MM.1S (cell line): Measurements from ENCODE around the gene LRRC71.

Experiments
- DNase-seq: peaks from one replicate; pipeline ENCODE4 v3.0.0-alpha.2; 2015
- H2AFZ ChIP-seq: fragments of 300-600 bp; sonication (generic); 2 replicates; pipeline ENCODE4 v1.6.0; 2016; ENCODE audit warnings: antibody characterized with exemption, low read length
- H3F3A ChIP-seq: fragments of 300-600 bp; sonication (generic); 2 replicates; pipeline ENCODE4 v1.6.1; 2016; ENCODE audit warnings: mild to moderate bottlenecking, antibody characterized with exemption, low read length, moderate library complexity, mixed read lengths; ENCODE audit not compliant: insufficient read depth
- H3K27ac ChIP-seq: fragments of 300-600 bp; sonication (generic); 2 replicates; pipeline ENCODE4 v1.5.1; 2016; ENCODE audit warnings: mild to moderate bottlenecking, low read length
- H3K27me3 ChIP-seq: fragments of 300-600 bp; sonication (generic); replicated peaks from 2 replicates; pipeline ENCODE4 v1.6.0; 2016; ENCODE audit warnings: low read length; ENCODE audit not compliant: insufficient read depth
- H3K36me3 ChIP-seq: fragments of 300-600 bp; sonication (generic); replicated peaks from 2 replicates; pipeline ENCODE4 v1.6.1; 2016; ENCODE audit warnings: mild to moderate bottlenecking, low read length, mixed read lengths; ENCODE audit not compliant: insufficient read depth
- H3K4me1 ChIP-seq: fragments of 300-600 bp; sonication (generic); 2 replicates; pipeline ENCODE4 v1.6.1; 2016; ENCODE audit warnings: low read length, mixed read lengths
- H3K4me2 ChIP-seq: fragments of 300-600 bp; sonication (generic); 2 replicates; pipeline ENCODE4 v1.6.0; 2016; ENCODE audit warnings: low read depth, low read length
- H3K4me3 ChIP-seq: fragments of 300-600 bp; sonication (generic); 2 replicates; pipeline ENCODE4 v1.5.1; 2016; ENCODE audit warnings: low read length, mixed read lengths
- H3K79me2 ChIP-seq: fragments of 300-600 bp; sonication (generic); 2 replicates; pipeline ENCODE4 v1.6.1; 2016; ENCODE audit warnings: mixed run types, low read length, mixed read lengths
- H3K9ac ChIP-seq: fragments of 300-600 bp; sonication (generic); 2 replicates; pipeline ENCODE4 v1.6.1; 2016; ENCODE audit warnings: low read length, mixed read lengths
- H3K9me2 ChIP-seq: fragments of 300-600 bp; sonication (generic); replicated peaks from 2 replicates; pipeline ENCODE4 v1.6.1; 2016; ENCODE audit warnings: mild to moderate bottlenecking, low read length, mixed read lengths; ENCODE audit not compliant: insufficient read depth
- H3K9me3 ChIP-seq: fragments of 300-600 bp; sonication (generic); replicated peaks from 2 replicates; pipeline ENCODE4 v1.6.1; 2016; ENCODE audit warnings: mild to moderate bottlenecking, low read length, mixed read lengths; ENCODE audit not compliant: insufficient read depth
- H4K20me1 ChIP-seq: fragments of 300-600 bp; sonication (generic); 2 replicates; pipeline ENCODE4 v1.6.1; 2016; ENCODE audit warnings: mild to moderate bottlenecking, low read length, moderate library complexity, mixed read lengths; ENCODE audit not compliant: insufficient read depth
- EZH2 ChIP-seq: fragments of 300-600 bp; sonication (generic); optimal IDR thresholded peaks from 2 replicates; pipeline ENCODE3; 2017; ENCODE audit warnings: low read depth, mild to moderate bottlenecking, antibody characterized with exemption, low read length, mixed read lengths
- EZH2phosphoT487 ChIP-seq: fragments of 300-600 bp; sonication (generic); IDR thresholded peaks from 2 replicates; pipeline ENCODE4 v1.6.1; 2018; ENCODE audit warnings: antibody characterized with exemption, low read length
- TF ChIP-seq, protein P1 (sequence below): fragments of 300-600 bp; sonication (generic); IDR thresholded peaks from 2 replicates; pipeline ENCODE4 v1.5.1; 2016; ENCODE audit warnings: antibody characterized with exemption, low read length, mixed read lengths

LRRC71 gene

DNA sequence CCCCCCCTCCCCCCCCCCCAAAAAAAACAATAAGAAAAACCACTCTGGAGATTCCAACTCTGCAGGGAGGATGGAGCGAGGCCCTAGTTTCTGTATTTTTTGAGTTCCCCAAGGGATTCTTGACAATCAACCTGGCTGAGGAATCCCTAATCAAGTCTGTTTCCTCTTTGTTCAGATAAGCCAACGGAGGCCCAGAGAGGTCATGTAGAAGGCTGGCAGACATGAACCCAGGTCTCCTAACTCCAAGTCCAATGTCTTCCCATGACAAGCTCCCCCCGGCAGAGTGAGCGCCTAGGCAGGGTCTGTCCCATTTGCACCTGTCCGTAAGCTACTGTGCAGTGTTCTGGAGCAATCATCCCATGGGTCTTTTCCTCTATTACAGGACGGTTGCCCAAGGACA lies 39.5 kb downstream of the LRRC71 start:
- peaks cover 31% of the 10 kb centered on the region for H3K4me1 ChIP-seq
- no peaks in the 10 kb centered on the region for H3K79me2 ChIP-seq
- no peak overlapping the region for H2AFZ ChIP-seq
- DNase-seq = no peak
- H3K9me3 ChIP-seq = no peaks in the 10 kb centered on the region
- H3F3A ChIP-seq = peaks cover 17% of the 10 kb centered on the region
- H3K27ac ChIP-seq = no peak overlapping the region
- H3K9ac ChIP-seq = no peak overlapping the region
- no peaks in the 10 kb centered on the region for H3K9me2 ChIP-seq
- no peak overlapping the region for H3K4me3 ChIP-seq
- no peaks in the 10 kb centered on the region for H3K27me3 ChIP-seq
- H3K4me2 ChIP-seq = no peak overlapping the region
- no peaks in the 10 kb centered on the region for H3K36me3 ChIP-seq
- no peaks in the 10 kb centered on the region for H4K20me1 ChIP-seq
- no peak for TF ChIP-seq EZH2phosphoT487

DNA sequence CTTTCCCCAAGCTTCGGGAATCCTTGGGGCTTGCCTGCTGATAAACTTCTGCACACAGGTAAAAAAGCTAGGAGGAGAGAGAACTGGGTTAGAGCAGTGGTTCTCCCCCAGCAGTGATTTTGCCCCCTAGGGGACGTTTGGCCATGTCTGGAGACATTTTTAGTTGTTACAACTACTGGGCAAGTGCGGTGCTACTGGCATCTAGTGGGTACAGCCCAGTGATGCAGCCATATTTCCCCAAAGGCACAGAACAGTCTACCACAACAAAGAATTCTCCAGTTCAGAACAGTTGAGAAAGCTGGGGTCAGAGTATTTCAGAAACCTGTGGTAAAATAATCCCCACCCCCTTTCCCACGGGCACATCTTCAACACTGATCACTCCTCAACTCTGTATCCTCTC lies 41.3 kb downstream of the LRRC71 start:
- no peaks in the 10 kb centered on the region for H3K27me3 ChIP-seq
- H4K20me1 ChIP-seq = no peaks in the 10 kb centered on the region
- no peaks in the 10 kb centered on the region for H3K79me2 ChIP-seq
- no peak overlapping the region for H3K4me2 ChIP-seq
- no peak overlapping the region for H3K9ac ChIP-seq
- TF ChIP-seq EZH2 (no peak), EZH2phosphoT487 (no peak)
- TF ChIP-seq, protein P1, sequence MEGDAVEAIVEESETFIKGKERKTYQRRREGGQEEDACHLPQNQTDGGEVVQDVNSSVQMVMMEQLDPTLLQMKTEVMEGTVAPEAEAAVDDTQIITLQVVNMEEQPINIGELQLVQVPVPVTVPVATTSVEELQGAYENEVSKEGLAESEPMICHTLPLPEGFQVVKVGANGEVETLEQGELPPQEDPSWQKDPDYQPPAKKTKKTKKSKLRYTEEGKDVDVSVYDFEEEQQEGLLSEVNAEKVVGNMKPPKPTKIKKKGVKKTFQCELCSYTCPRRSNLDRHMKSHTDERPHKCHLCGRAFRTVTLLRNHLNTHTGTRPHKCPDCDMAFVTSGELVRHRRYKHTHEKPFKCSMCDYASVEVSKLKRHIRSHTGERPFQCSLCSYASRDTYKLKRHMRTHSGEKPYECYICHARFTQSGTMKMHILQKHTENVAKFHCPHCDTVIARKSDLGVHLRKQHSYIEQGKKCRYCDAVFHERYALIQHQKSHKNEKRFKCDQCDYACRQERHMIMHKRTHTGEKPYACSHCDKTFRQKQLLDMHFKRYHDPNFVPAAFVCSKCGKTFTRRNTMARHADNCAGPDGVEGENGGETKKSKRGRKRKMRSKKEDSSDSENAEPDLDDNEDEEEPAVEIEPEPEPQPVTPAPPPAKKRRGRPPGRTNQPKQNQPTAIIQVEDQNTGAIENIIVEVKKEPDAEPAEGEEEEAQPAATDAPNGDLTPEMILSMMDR = peak; percentile 55
- no peaks in the 10 kb centered on the region for H3K9me3 ChIP-seq
- H2AFZ ChIP-seq = no peak overlapping the region
- no peak overlapping the region for H3K4me3 ChIP-seq
- H3K9me2 ChIP-seq = no peaks in the 10 kb centered on the region
- H3K27ac ChIP-seq = no peak overlapping the region
- H3F3A ChIP-seq = peaks cover 17% of the 10 kb centered on the region
- DNase-seq = peak; percentile 47
- no peaks in the 10 kb centered on the region for H3K36me3 ChIP-seq
- H3K4me1 ChIP-seq = peaks cover 31% of the 10 kb centered on the region

- Histone ChIP-seq H3K4me3 (no peak overlapping the region), H3K4me1 (peaks cover 20% of the 10 kb centered on the region), H3K9me2 (no peaks in the 10 kb centered on the region), H3K79me2 (no peaks in the 10 kb centered on the region), H4K20me1 (no peaks in the 10 kb centered on the region), H3K9me3 (no peaks in the 10 kb centered on the region), H3K4me2 (no peak overlapping the region; the same call in 1 of the 2 replicates), H2AFZ (no peak overlapping the region), H3K27me3 (no peaks in the 10 kb centered on the region), H3F3A (peaks cover 10% of the 10 kb centered on the region), H3K36me3 (no peaks in the 10 kb centered on the region), H3K27ac (no peak overlapping the region), H3K9ac (no peak overlapping the region)
- no peak for TF ChIP-seq EZH2
- TF ChIP-seq, protein P1 = no peak
- no peak for TF ChIP-seq EZH2phosphoT487
- DNase-seq = no peak
These were observed 43.2 kb downstream of the LRRC71 start for GRCh38 chr1:156963621-156964020.

DNA sequence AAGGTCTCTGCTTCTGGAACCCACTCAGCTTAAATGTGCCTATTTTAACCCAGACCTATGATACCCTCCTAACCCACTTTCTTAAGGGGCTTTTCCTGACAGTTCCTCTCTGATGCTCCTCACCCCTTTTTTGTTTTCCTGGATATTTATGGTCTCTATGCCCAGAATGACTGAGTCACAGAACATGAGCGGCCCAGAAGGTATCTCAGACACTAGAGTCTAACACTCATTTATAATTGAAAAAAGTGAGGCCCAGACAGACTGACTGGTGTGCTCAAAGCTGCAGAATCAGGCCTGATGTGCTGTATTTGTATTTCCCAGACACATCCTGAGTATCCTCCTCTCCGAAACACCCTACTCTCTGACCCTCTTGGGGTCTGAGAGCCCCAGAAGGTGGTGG lies 44.0 kb downstream of the LRRC71 start:
- H3K4me2 ChIP-seq = no peak overlapping the region

More for the DNA sequence above, 44.0 kb downstream of the LRRC71 start:
- H4K20me1 ChIP-seq = no peaks in the 10 kb centered on the region
- no peaks in the 10 kb centered on the region for H3K9me3 ChIP-seq
- H3K9me2 ChIP-seq = no peaks in the 10 kb centered on the region
- TF ChIP-seq, protein P1 = no peak
- TF ChIP-seq EZH2phosphoT487 (no peak), EZH2 (no peak)
- H3K36me3 ChIP-seq = no peaks in the 10 kb centered on the region
- DNase-seq = no peak
- no peaks in the 10 kb centered on the region for H3K27me3 ChIP-seq
- H3K27ac ChIP-seq = no peak overlapping the region
- H2AFZ ChIP-seq = no peak overlapping the region
- no peaks in the 10 kb centered on the region for H3K79me2 ChIP-seq
- H3F3A ChIP-seq = peaks cover 2% of the 10 kb centered on the region; the same call in 1 of the 2 replicates
- H3K4me3 ChIP-seq = no peak overlapping the region
- H3K9ac ChIP-seq = no peak overlapping the region
- H3K4me1 ChIP-seq = peaks cover 12% of the 10 kb centered on the region
